Measurements from ENCODE around the gene TRIM5. TPM values are rescaled to one million over a fixed set of nuclear protein-coding genes. Genes with fewer than 3 reads are reported as not detected.

Gene TRIM5
- total RNA-seq, 1 experiment from 2014 or later = 21.5 TPM

DNA sequence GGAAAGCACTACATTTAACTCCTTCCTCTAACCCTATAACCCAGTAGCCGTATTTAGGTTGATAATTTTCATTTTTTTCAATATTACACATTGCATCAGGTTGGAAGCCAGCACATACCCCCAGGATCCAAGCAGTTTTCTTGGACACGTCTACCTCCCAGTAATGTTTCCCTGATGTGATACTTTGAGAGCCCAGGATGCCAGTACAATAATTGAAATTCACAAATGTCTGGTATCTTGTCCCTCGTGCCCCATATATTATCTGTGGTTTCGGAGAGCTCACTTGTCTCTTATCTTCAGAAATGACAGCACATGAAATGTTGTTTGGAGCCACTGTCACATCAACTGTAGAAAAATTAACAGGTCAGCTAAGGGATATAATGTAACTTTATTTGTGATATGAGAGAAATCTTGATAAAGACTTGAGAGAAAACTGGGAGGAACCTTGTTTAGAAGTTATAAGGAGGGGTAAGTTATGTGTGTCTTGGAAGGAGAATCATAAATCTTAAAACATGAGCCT lies 19.8 kb downstream of the TRIM5 start:
- no peaks in the 10 kb centered on the region for H3K4me1 Mint-ChIP-seq
- peaks cover 2 to 39% (median 5%) of the 10 kb centered on the region in 3 experiments; a peak in 6 of 7 replicates for H3K36me3 Mint-ChIP-seq (ENCODE audit: insufficient read depth in 1 of 3, low read depth in 3 of 3)
- Histone ChIP-seq H3K79me2 (ENCODE audit: insufficient read depth, low read length) (no peaks in the 10 kb centered on the region), H4K20me1 (ENCODE audit: control insufficient read depth, insufficient read depth, insufficient read length) (no peaks in the 10 kb centered on the region), H3K4me2 (ENCODE audit: insufficient read depth, insufficient read length, low read length) (no peak overlapping the region), H3K23ac (ENCODE audit: insufficient read length, low read depth, low read length) (no peak overlapping the region), H4K8ac (replicated peaks; ENCODE audit: insufficient read length, low read depth, low read length) (no peak overlapping the region), H2BK5ac (ENCODE audit: insufficient read length, low read length) (no peak overlapping the region), H2AK5ac (ENCODE audit: insufficient read length, low read length) (no peak overlapping the region), H4K91ac (ENCODE audit: insufficient read length, low read depth, low read length) (no peak overlapping the region), H4K5ac (ENCODE audit: insufficient read length, low read depth, low read length) (no peak overlapping the region), H2BK20ac (ENCODE audit: low read depth, low read length, poor library complexity, severe bottlenecking) (no peak overlapping the region), H3K27ac (ENCODE audit: insufficient read length, low read depth, low read length) (no peak overlapping the region), H3K79me1 (ENCODE audit: insufficient read depth, low read depth, low read length, poor library complexity, severe bottlenecking) (no peaks in the 10 kb centered on the region), H3K4me1 (ENCODE audit: insufficient read depth, low read length) (no peaks in the 10 kb centered on the region), H3K56ac (ENCODE audit: insufficient read length, low read depth, low read length) (no peak overlapping the region), H3K4ac (ENCODE audit: low read depth, low read length) (no peak overlapping the region), H2BK12ac (ENCODE audit: insufficient read length, low read depth, low read length) (no peak overlapping the region), H3T11ph (ENCODE audit: low read length) (no peak overlapping the region), H3K9ac (ENCODE audit: extremely low read depth, insufficient read length, low read length) (no peak overlapping the region), H3K14ac (ENCODE audit: insufficient read depth, low read length) (no peak overlapping the region), H3K27me3 (ENCODE audit: insufficient read depth, low read length) (no peaks in the 10 kb centered on the region), H2BK15ac (ENCODE audit: low read depth, low read length) (no peak overlapping the region), H3K9me3 (ENCODE audit: control insufficient read depth, low read depth, low read length) (no peaks in the 10 kb centered on the region), H2AFZ (ENCODE audit: low read length) (no peak overlapping the region), H2BK120ac (ENCODE audit: low read depth, low read length, poor library complexity, severe bottlenecking) (no peak overlapping the region), H3K23me2 (ENCODE audit: insufficient read length, low read depth, low read length, poor library complexity, severe bottlenecking) (no peaks in the 10 kb centered on the region), H3K18ac (ENCODE audit: insufficient read length, low read depth, low read length) (no peak overlapping the region)
- no peak for DNase-seq
- TF ChIP-seq, protein P1, sequence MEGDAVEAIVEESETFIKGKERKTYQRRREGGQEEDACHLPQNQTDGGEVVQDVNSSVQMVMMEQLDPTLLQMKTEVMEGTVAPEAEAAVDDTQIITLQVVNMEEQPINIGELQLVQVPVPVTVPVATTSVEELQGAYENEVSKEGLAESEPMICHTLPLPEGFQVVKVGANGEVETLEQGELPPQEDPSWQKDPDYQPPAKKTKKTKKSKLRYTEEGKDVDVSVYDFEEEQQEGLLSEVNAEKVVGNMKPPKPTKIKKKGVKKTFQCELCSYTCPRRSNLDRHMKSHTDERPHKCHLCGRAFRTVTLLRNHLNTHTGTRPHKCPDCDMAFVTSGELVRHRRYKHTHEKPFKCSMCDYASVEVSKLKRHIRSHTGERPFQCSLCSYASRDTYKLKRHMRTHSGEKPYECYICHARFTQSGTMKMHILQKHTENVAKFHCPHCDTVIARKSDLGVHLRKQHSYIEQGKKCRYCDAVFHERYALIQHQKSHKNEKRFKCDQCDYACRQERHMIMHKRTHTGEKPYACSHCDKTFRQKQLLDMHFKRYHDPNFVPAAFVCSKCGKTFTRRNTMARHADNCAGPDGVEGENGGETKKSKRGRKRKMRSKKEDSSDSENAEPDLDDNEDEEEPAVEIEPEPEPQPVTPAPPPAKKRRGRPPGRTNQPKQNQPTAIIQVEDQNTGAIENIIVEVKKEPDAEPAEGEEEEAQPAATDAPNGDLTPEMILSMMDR (conservative IDR thresholded peaks at IDR 0.05) = no peak
- no peak overlapping the region for H3K4me3 Mint-ChIP-seq
- H3K27me3 Mint-ChIP-seq (ENCODE audit: low read depth) = no peaks in the 10 kb centered on the region
- no CpG with 5 or more reads among the region's 4 CpGs for WGBS (ENCODE audit: extremely low coverage, insufficient read length, low lambda C conversion rate)
- no peaks in the 10 kb centered on the region for H3K9me3 Mint-ChIP-seq
- H3K27ac Mint-ChIP-seq = no peak overlapping the region
